ENCODE measurements around the gene ARHGAP24. TPM values are rescaled to one million over a fixed set of nuclear protein-coding genes. Genes with fewer than 3 reads are reported as not detected.

Gene ARHGAP24
- polyA plus RNA-seq, 2 of the 4 experiments (the other 2 are of a cell fraction): 1.7 to 12.1 TPM

GRCh38 chr4:85803856-85804255 is 328.9 kb downstream of the ARHGAP24 start:
- H3K4me1 ChIP-seq: 0 out of 3 replicates have a peak, but pooled peaks cover 7% of the 10 kb centered on the region
- H3K4me2 ChIP-seq: no peak overlapping the region
- ChIA-PET CTCF (interaction anchor here (1.2 kb wide), 1 partner anchor 56 kb away, joined by 3 read pairs; no protein-coding TSS in a partner anchor), POLR2A (no interaction called here)
- no peak overlapping the region for H3K27ac ChIP-seq
- H3K9me3 ChIP-seq: peaks cover 3% of the 10 kb centered on the region; the same call in 1 of the 3 replicates
- no peak overlapping the region for H3K4me3 ChIP-seq
- 83% methylated on average over 4 of the region's 4 CpGs for WGBS (ENCODE audit: missing lambda C conversion rate)
- ATAC-seq (no peak), FAIRE-seq (no peak), DNase-seq (ENCODE audit: low read depth in 1 of 2, low spot score in 1 of 2) (no peak)
- TF ChIP-seq MYC (IDR thresholded peaks at IDR 0.05; ENCODE audit: borderline replicate concordance, low read length) (no peak), KDM5A (IDR thresholded peaks at IDR 0.05) (no peak), HOXA7 (CRISPR knock-in tag; IDR thresholded peaks at IDR 0.05) (no peak), RARB (CRISPR knock-in tag; IDR thresholded peaks at IDR 0.05) (no peak), CHD2 (IDR thresholded peaks at IDR 0.05; ENCODE audit: low read length, partially characterized antibody) (no peak), FOXS1 (CRISPR knock-in tag; IDR thresholded peaks at IDR 0.05) (no peak), HMGXB4 (CRISPR knock-in tag; IDR thresholded peaks at IDR 0.05; ENCODE audit: borderline replicate concordance) (no peak), EP300 (IDR thresholded peaks at IDR 0.05) (no peak), ZSCAN20 (CRISPR knock-in tag; IDR thresholded peaks at IDR 0.05) (no peak), ZNF302 (CRISPR knock-in tag; IDR thresholded peaks at IDR 0.05) (no peak), TP53 (CRISPR knock-in tag; IDR thresholded peaks at IDR 0.05) (no peak), KDM1A (IDR thresholded peaks at IDR 0.05; ENCODE audit: low read depth) (no peak), RFX5 (IDR thresholded peaks at IDR 0.05) (no peak)

GRCh38 chr4:85805891-85806290 is 330.9 kb downstream of the ARHGAP24 start:
- Histone ChIP-seq H3K4me1 (0 out of 3 replicates have a peak, but pooled peaks cover 9% of the 10 kb centered on the region), H3K9me3 (no peaks in the 10 kb centered on the region), H3K4me3 (no peak overlapping the region), H3K4me2 (no peak overlapping the region), H3K27ac (no peak overlapping the region)
- no peak for ATAC-seq
- CTCF ChIA-PET: interaction anchor here (2.9 kb wide), 1 partner anchor 9 kb away, joined by 28 read pairs; no protein-coding TSS in a partner anchor
- no peak for FAIRE-seq
- POLR2A ChIA-PET: interaction anchor here (0.5 kb wide), 1 partner anchor 23 kb away, joined by 3 read pairs; no protein-coding TSS in a partner anchor
- no peak for DNase-seq (ENCODE audit: low read depth in 1 of 2, low spot score in 1 of 2)
- 22% methylated on average over 1 of the region's 1 CpG for WGBS (ENCODE audit: missing lambda C conversion rate)
- TF ChIP-seq FOSL2 (IDR thresholded peaks at IDR 0.05) (no peak), FOSL2 (CRISPR knock-in tag; IDR thresholded peaks at IDR 0.05) (no peak), PHF8 (IDR thresholded peaks at IDR 0.05; ENCODE audit: borderline replicate concordance, low read depth) (no peak), BHLHE40 (IDR thresholded peaks at IDR 0.05; ENCODE audit: low read depth, low read length) (no peak), SREBF2 (IDR thresholded peaks at IDR 0.05) (no peak), JUN (IDR thresholded peaks at IDR 0.05) (no peak), CHD2 (IDR thresholded peaks at IDR 0.05; ENCODE audit: low read length, partially characterized antibody) (no peak), KDM1A (IDR thresholded peaks at IDR 0.05; ENCODE audit: low read depth) (no peak), FOSB (CRISPR knock-in tag; IDR thresholded peaks at IDR 0.05) (no peak), RCOR1 (IDR thresholded peaks at IDR 0.05; ENCODE audit: low read depth, low read length) (no peak), HOXB5 (CRISPR knock-in tag; IDR thresholded peaks at IDR 0.05) (no peak), ATOH8 (CRISPR knock-in tag; IDR thresholded peaks at IDR 0.05; ENCODE audit: low read depth) (no peak), KDM5A (IDR thresholded peaks at IDR 0.05) (no peak), NFE2L2 (conservative IDR thresholded peaks at IDR 0.05; ENCODE audit: low read length) (no peak)

Data from A549 (cell line).